Measurements from ENCODE around the gene E2F3. TPM values are rescaled to one million over a fixed set of nuclear protein-coding genes. Genes with fewer than 3 reads are reported as not detected.

The E2F3 gene
- 15.4 and 16.3 TPM in 2 replicates for total RNA-seq (2022)
- Bru-seq, nascent RNA: percentile 87 among the genes with signal in this experiment
- percentile 86 among the genes with signal in this experiment for BruChase-seq, experiment 1, labeled RNA remaining after a 2-hour chase
- percentile 79 among the genes with signal in this experiment for BruChase-seq, experiment 2, labeled RNA remaining after a 6-hour chase
- long read RNA-seq, partial matches to known transcripts: 0 of 4 reads
- long read RNA-seq, other reads (novel, unspliced or antisense): 4 of 4 reads

DNA sequence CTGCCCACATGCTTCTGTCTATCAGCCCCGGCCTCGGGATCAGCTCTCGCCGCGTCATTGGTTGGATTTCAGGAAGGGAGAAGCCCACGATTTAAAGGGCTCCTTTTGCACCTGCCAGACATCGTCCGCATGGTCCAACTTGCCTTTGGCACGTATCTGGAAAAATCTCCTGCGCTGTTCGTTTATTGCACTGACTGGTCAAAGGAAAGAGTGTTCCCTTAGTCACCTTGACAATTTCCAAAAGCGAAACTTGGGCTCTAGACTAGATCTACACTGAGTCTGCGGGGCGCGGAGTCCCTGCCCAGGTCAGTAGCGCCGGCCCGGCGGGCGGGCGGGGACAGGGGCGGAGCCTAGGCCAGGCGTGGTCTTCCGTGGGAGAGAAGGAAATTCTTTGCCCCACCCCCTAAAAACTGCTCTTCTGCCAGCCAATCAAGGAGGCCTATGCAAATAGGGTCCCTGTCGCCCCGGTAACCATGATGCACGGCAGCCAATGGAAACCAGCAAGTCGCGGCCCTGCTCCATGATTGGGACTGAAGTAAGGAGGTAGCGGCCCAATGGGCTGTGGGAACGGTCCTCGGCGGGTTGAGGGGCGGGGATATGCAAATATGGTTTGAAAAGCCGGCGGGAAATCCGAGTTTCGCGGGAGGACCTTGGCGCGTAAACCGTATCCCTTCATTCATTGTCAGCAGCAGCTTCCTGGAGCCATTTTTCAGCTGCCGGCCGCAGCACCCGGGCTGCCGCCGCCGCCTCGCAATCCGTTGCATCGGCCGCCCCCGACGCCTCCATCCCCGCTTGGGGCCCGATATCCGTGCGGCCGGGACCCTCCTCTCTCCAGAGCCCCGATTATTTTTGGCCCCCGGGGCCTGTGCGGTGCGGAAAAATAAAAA is at the start of gene E2F3:
Gene E2F3, plus strand, starts transcription at position 675 of the 887 bp plus-strand sequence. CDS start 354 bp downstream, outside the sequence.
- Histone ChIP-seq H3K27me3 (replicated peaks; ENCODE audit: control insufficient read depth, insufficient read depth, low read length) (no peaks in the 10 kb centered on the region), H3K4me1 (peaks cover 7% of the 10 kb centered on the region), H3K4me3 (ENCODE audit: low read depth, low read length) (peak within 1 kb of the TSS; percentile 91), H3K36me3 (ENCODE audit: control insufficient read depth, insufficient read depth, low read length) (no peaks in the 10 kb centered on the region), H3K9me3 (no peaks in the 10 kb centered on the region)
- intact Hi-C loops (cut with micrococcal nuclease; ENCODE audit: unreplicated experiment): loop anchor here (1.0 to 2.0 kb wide), 3 partner anchors 111 to 189 kb away; partner anchors contain the start of gene MBOAT1
- Mint-ChIP-seq H3K9me3 (ENCODE audit: unreplicated experiment) (no peaks in the 10 kb centered on the region), H3K36me3 (ENCODE audit: insufficient read depth, unreplicated experiment) (peaks cover 27% of the 10 kb centered on the region), H3K27ac (ENCODE audit: unreplicated experiment) (peak within 1 kb of the TSS; percentile 97), H3K4me3 (ENCODE audit: unreplicated experiment) (peak within 1 kb of the TSS; percentile 91), H3K27me3 (ENCODE audit: insufficient read depth, unreplicated experiment) (no peaks in the 10 kb centered on the region), H3K4me1 (ENCODE audit: low read depth, unreplicated experiment) (no peaks in the 10 kb centered on the region)
- peak; percentile 99 to 100 for DNase-seq
- POLR2A ChIA-PET: interaction anchor here (0.6 kb wide), 1 partner anchor 1025 kb away, joined by 3 read pairs; no protein-coding TSS in a partner anchor
- CTCF ChIA-PET: no interaction called here
- TF ChIP-seq, protein P1, sequence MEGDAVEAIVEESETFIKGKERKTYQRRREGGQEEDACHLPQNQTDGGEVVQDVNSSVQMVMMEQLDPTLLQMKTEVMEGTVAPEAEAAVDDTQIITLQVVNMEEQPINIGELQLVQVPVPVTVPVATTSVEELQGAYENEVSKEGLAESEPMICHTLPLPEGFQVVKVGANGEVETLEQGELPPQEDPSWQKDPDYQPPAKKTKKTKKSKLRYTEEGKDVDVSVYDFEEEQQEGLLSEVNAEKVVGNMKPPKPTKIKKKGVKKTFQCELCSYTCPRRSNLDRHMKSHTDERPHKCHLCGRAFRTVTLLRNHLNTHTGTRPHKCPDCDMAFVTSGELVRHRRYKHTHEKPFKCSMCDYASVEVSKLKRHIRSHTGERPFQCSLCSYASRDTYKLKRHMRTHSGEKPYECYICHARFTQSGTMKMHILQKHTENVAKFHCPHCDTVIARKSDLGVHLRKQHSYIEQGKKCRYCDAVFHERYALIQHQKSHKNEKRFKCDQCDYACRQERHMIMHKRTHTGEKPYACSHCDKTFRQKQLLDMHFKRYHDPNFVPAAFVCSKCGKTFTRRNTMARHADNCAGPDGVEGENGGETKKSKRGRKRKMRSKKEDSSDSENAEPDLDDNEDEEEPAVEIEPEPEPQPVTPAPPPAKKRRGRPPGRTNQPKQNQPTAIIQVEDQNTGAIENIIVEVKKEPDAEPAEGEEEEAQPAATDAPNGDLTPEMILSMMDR (IDR thresholded peaks at IDR 0.05; ENCODE audit: insufficient read depth in 1 of 2, low read depth in 1 of 2, low read length in 1 of 2, severe bottlenecking in 1 of 2, unreplicated experiment in 1 of 2): no peak
- no TSS peak for BruUV-seq (replicated peaks)

GRCh38 chr6:20352346-20352745 is 49.3 kb upstream of the E2F3 start:
- CTCF ChIA-PET: no interaction called here
- no TSS peak for BruUV-seq (replicated peaks)
- no peak overlapping the region for H3K27ac Mint-ChIP-seq (ENCODE audit: unreplicated experiment)

GRCh38 chr6:20353134-20353533 is 48.5 kb upstream of the E2F3 start:
- no peak overlapping the region for H3K4me3 Mint-ChIP-seq (ENCODE audit: unreplicated experiment)
- Histone ChIP-seq H3K27me3 (replicated peaks; ENCODE audit: control insufficient read depth, insufficient read depth, low read length) (no peaks in the 10 kb centered on the region), H3K4me3 (ENCODE audit: low read depth, low read length) (no peak overlapping the region), H3K4me1 (peaks cover 18% of the 10 kb centered on the region), H3K36me3 (ENCODE audit: control insufficient read depth, insufficient read depth, low read length) (no peaks in the 10 kb centered on the region; the same call in 1 of the 2 replicates), H3K9me3 (no peaks in the 10 kb centered on the region)
- intact Hi-C loops (cut with micrococcal nuclease; ENCODE audit: unreplicated experiment): no loop called here
- no peak overlapping the region for H3K27ac Mint-ChIP-seq (ENCODE audit: unreplicated experiment)
- POLR2A ChIA-PET: no interaction called here
- no peaks in the 10 kb centered on the region for H3K27me3 Mint-ChIP-seq (ENCODE audit: insufficient read depth, unreplicated experiment)
- no peak for DNase-seq
- BruUV-seq (replicated peaks): no TSS peak
- no peaks in the 10 kb centered on the region for H3K9me3 Mint-ChIP-seq (ENCODE audit: unreplicated experiment)
- CTCF ChIA-PET: no interaction called here
- TF ChIP-seq, protein P1 (IDR thresholded peaks at IDR 0.05; ENCODE audit: insufficient read depth in 1 of 2, low read depth in 1 of 2, low read length in 1 of 2, severe bottlenecking in 1 of 2, unreplicated experiment in 1 of 2): no peak
- H3K4me1 Mint-ChIP-seq (ENCODE audit: low read depth, unreplicated experiment): peaks cover 17% of the 10 kb centered on the region
- no peaks in the 10 kb centered on the region for H3K36me3 Mint-ChIP-seq (ENCODE audit: insufficient read depth, unreplicated experiment)

More at GRCh38 chr6:20352346-20352745, 49.3 kb upstream of the E2F3 start:
- Histone ChIP-seq H3K36me3 (ENCODE audit: control insufficient read depth, insufficient read depth, low read length) (no peaks in the 10 kb centered on the region; the same call in 1 of the 2 replicates), H3K4me3 (ENCODE audit: low read depth, low read length) (no peak overlapping the region), H3K27me3 (replicated peaks; ENCODE audit: control insufficient read depth, insufficient read depth, low read length) (no peaks in the 10 kb centered on the region), H3K4me1 (peaks cover 18% of the 10 kb centered on the region), H3K9me3 (no peaks in the 10 kb centered on the region)
- no peaks in the 10 kb centered on the region for H3K36me3 Mint-ChIP-seq (ENCODE audit: insufficient read depth, unreplicated experiment)
- peaks cover 17% of the 10 kb centered on the region for H3K4me1 Mint-ChIP-seq (ENCODE audit: low read depth, unreplicated experiment)
- H3K4me3 Mint-ChIP-seq (ENCODE audit: unreplicated experiment): no peak overlapping the region
- no peak for DNase-seq
- intact Hi-C loops (cut with micrococcal nuclease; ENCODE audit: unreplicated experiment): no loop called here
- POLR2A ChIA-PET: no interaction called here
- TF ChIP-seq, protein P1 (IDR thresholded peaks at IDR 0.05; ENCODE audit: insufficient read depth in 1 of 2, low read depth in 1 of 2, low read length in 1 of 2, severe bottlenecking in 1 of 2, unreplicated experiment in 1 of 2): no peak
- H3K9me3 Mint-ChIP-seq (ENCODE audit: unreplicated experiment): no peaks in the 10 kb centered on the region
- H3K27me3 Mint-ChIP-seq (ENCODE audit: insufficient read depth, unreplicated experiment): no peaks in the 10 kb centered on the region

All from Caco-2 (cell line).